HepG2 (cell line): ENCODE measurements around the gene CBY1. TPM values are rescaled to one million over a fixed set of nuclear protein-coding genes. Genes with fewer than 3 reads are reported as not detected.

Experiments used
- AGO1 ChIP-seq: fragments of 200-400 bp; formaldehyde crosslinking; IDR thresholded peaks from 2 replicates; pipeline ENCODE4 v1.6.1; 2017; ENCODE audit warnings: mild to moderate bottlenecking, low read depth, low read length, moderate library complexity; ENCODE audit not compliant: poor library complexity, severe bottlenecking
- ARID5B ChIP-seq: IDR thresholded peaks from 2 replicates; pipeline ENCODE4 v1.4.0; 2020; ENCODE audit warnings: mild to moderate bottlenecking, missing genetic modification reagents
- CENPT ChIP-seq: sonication (generic); formaldehyde crosslinking; IDR thresholded peaks from 2 replicates; pipeline ENCODE4 v1.8.0; 2022; ENCODE audit warnings: low read depth, mild to moderate bottlenecking, moderate library complexity, missing genetic modification reagents
- CHD2 ChIP-seq: IDR thresholded peaks from 2 replicates; pipeline ENCODE4 v1.6.1; 2011; ENCODE audit warnings: low read depth, low read length, improper control_type of control experiment
- DMAP1 ChIP-seq: IDR thresholded peaks from 2 replicates; pipeline ENCODE4 v1.6.1; 2016
- ELF4 ChIP-seq: sonication (generic); formaldehyde crosslinking; IDR thresholded peaks from 2 replicates; pipeline ENCODE4 v1.5.0; 2020; ENCODE audit warnings: missing genetic modification reagents, mild to moderate bottlenecking, moderate library complexity, borderline replicate concordance
- IKZF1 ChIP-seq: fragments of 450-650 bp; IDR thresholded peaks from 2 replicates; pipeline ENCODE4 v1.7.1; 2016
- IRF2 ChIP-seq: IDR thresholded peaks from 2 replicates; pipeline ENCODE4 v1.6.1; 2018; ENCODE audit warnings: missing genetic modification reagents, missing compliant biosample characterization
- KDM4B ChIP-seq: sonication (generic); formaldehyde crosslinking; IDR thresholded peaks from 2 replicates; pipeline ENCODE4 v1.4.0; 2020; ENCODE audit warnings: missing genetic modification reagents
- MYNN ChIP-seq: sonication (generic); formaldehyde crosslinking; IDR thresholded peaks from 2 replicates; pipeline ENCODE4 v1.4.0; 2020; ENCODE audit warnings: mild to moderate bottlenecking, low read depth, missing genetic modification reagents
- NFAT5 ChIP-seq: sonication (generic); formaldehyde crosslinking; IDR thresholded peaks from 2 replicates; pipeline ENCODE4 v1.4.0; 2020; ENCODE audit warnings: missing genetic modification reagents
- NR2C2 ChIP-seq: sonication (generic); formaldehyde crosslinking; IDR thresholded peaks from 2 replicates; pipeline ENCODE4 v1.4.0; 2020; ENCODE audit warnings: missing genetic modification reagents, mild to moderate bottlenecking, moderate library complexity, borderline replicate concordance
- PCBP1 ChIP-seq: fragments of 200-400 bp; formaldehyde crosslinking; IDR thresholded peaks from 2 replicates; pipeline ENCODE4 v1.6.1; 2017; ENCODE audit warnings: mild to moderate bottlenecking, low read depth, low read length, borderline replicate concordance
- PCBP2 ChIP-seq: fragments of 200-400 bp; formaldehyde crosslinking; optimal IDR thresholded peaks from 2 replicates; pipeline ENCODE3; 2018; ENCODE audit warnings: low read length, low read depth; ENCODE audit not compliant: poor library complexity, severe bottlenecking
- POLR2A ChIP-seq, 2 experiments: IDR thresholded peaks; 2 replicates each; pipeline ENCODE4 v1.6.1; 2011; ENCODE audit warnings: low read depth in 2 of 2, low read length in 2 of 2, mild to moderate bottlenecking in 1 of 2, moderate library complexity in 1 of 2; ENCODE audit not compliant: insufficient read depth in 1 of 2
- RFX1 ChIP-seq: fragments of 450-650 bp; IDR thresholded peaks from 2 replicates; pipeline ENCODE4 v1.6.1; 2017
- SOX13 ChIP-seq, 3 experiments: fragments of 450-650 bp in 1 of 3; sonication (generic) in 1 of 3; formaldehyde crosslinking in 1 of 3; IDR thresholded peaks in 2 of 3; conservative IDR thresholded peaks in 1 of 3; 2 replicates each; pipeline versions ENCODE4 v1.5.0 to v1.6.1; 2016 to 2020; ENCODE audit warnings: antibody characterized with exemption in 1 of 3, mild to moderate bottlenecking in 1 of 3, missing compliant biosample characterization in 1 of 3, missing genetic modification reagents in 1 of 3, moderate library complexity in 1 of 3
- SRSF1 ChIP-seq: fragments of 200-400 bp; formaldehyde crosslinking; optimal IDR thresholded peaks from 2 replicates; pipeline ENCODE3; 2017; ENCODE audit warnings: mild to moderate bottlenecking, low read depth, low read length, moderate library complexity
- TP53 ChIP-seq: sonication (generic); formaldehyde crosslinking; conservative IDR thresholded peaks from 2 replicates; pipeline ENCODE4 v1.4.0; 2020; ENCODE audit warnings: missing genetic modification reagents
- ZNF138 ChIP-seq: sonication (generic); formaldehyde crosslinking; IDR thresholded peaks from 2 replicates; pipeline ENCODE4 v1.5.0; 2020; ENCODE audit warnings: mild to moderate bottlenecking, low read depth, missing genetic modification reagents
- ZNF180 ChIP-seq: sonication (generic); formaldehyde crosslinking; IDR thresholded peaks from 2 replicates; pipeline ENCODE4 v1.4.0; 2020; ENCODE audit warnings: low read depth, missing genetic modification reagents, borderline replicate concordance
- ZNF780A ChIP-seq: sonication (generic); formaldehyde crosslinking; IDR thresholded peaks from 2 replicates; pipeline ENCODE4 v1.8.0; 2022; ENCODE audit warnings: mild to moderate bottlenecking, missing genetic modification reagents, moderate library complexity
- polyA plus RNA-seq, 8 experiments: library from polyadenylated mRNA; depleted of rRNA in 3 of 8; stranded (reverse) in 7 of 8; unstranded in 1 of 8; fragments of >200 nt; fragmentation: Illumina TruSeq in 4 of 8; extraction: Trizol in 4 of 8; gene quantifications; 2 replicates each; pipeline versions ENCODE4 v1.2.1 to v1.2.3, GENCODE V29; 2011 to 2016; ENCODE audit warnings: low read depth in 4 of 8, missing spikeins in 1 of 8, mixed read lengths in 1 of 8; ENCODE audit not compliant: insufficient read depth in 1 of 8
- total RNA-seq, 5 experiments: library from RNA; depleted of rRNA; stranded (reverse); fragments of >200 nt; fragmentation: Illumina TruSeq; extraction: Trizol; gene quantifications; 2 replicates each; pipeline ENCODE4 v1.2.3, GENCODE V29; 2016; ENCODE audit warnings: low read depth in 1 of 5

The CBY1 gene
- total and polyA plus RNA-seq, 2 of the 13 experiments (the other 11 are each of a cell fraction or from before 2014, with no cell fraction given): 19.7 to 20.3 TPM

GRCh38 chr22:38681582-38682335 lies 25.3 kb downstream of the CBY1 start, which contains the start of gene TOMM22 (continued):
- TF ChIP-seq NR2C2 (CRISPR knock-in tag) (peak; percentile 98), ARID5B (CRISPR knock-in tag) (peak; percentile 76), ZNF138 (CRISPR knock-in tag) (peak; percentile 91), CENPT (CRISPR knock-in tag) (no peak), PCBP1 (peak; percentile 91), SRSF1 (no peak), ELF4 (CRISPR knock-in tag) (0 out of 2 replicates have a peak, but pooled peaks have one; percentile 86), POLR2A (IDR thresholded peaks at IDR 0.05; ENCODE audit: insufficient read depth in 1 of 2, low read depth in 2 of 2, low read length in 2 of 2) (peak; percentile 86 to 93), CHD2 (no peak), ZNF780A (no peak), TP53 (CRISPR knock-in tag) (peak; percentile 93), MYNN (CRISPR knock-in tag) (no peak), PCBP2 (no peak), IRF2 (CRISPR knock-in tag) (peak; percentile 97), KDM4B (peak; percentile 95), AGO1 (peak; percentile 47), ZNF180 (CRISPR knock-in tag) (0 out of 2 replicates have a peak, but pooled peaks have one; percentile 62), NFAT5 (CRISPR knock-in tag) (peak; percentile 86), SOX13 (IDR thresholded peaks at IDR 0.05) (no peak), SOX13 (CRISPR knock-in tag; conservative IDR thresholded peaks at IDR 0.05 in 1 of 2, IDR thresholded peaks at IDR 0.05 in 1 of 2) (peak in 1 of 2 experiments; percentile 69; a peak in 2 of 4 replicates), RFX1 (no peak), IKZF1 (no peak), DMAP1 (CRISPR knock-in tag) (peak; percentile 96)
